IPS-18a (cell line): Measurements from ENCODE around the gene DDX49.
A peak's percentile ranks its signal among the peaks of the same experiment; 100 is the strongest.

Source experiments
- H3K27ac ChIP-seq: one replicate; pipeline ENCODE4 v1.5.1; 2013; ENCODE audit warnings: low read length
- H3K27me3 ChIP-seq: one replicate; pipeline ENCODE4 v1.6.1; 2013; ENCODE audit warnings: mild to moderate bottlenecking, low read length; ENCODE audit not compliant: control insufficient read depth, insufficient read depth
- H3K36me3 ChIP-seq: one replicate; pipeline ENCODE4 v1.6.1; 2013; ENCODE audit warnings: low read depth, low read length; ENCODE audit not compliant: control insufficient read depth
- H3K4me1 ChIP-seq: one replicate; pipeline ENCODE4 v1.6.1; 2013; ENCODE audit warnings: low read depth, low read length; ENCODE audit not compliant: control insufficient read depth
- H3K4me3 ChIP-seq: one replicate; pipeline ENCODE4 v1.5.1; 2013; ENCODE audit warnings: low read length
- H3K9ac ChIP-seq: one replicate; pipeline ENCODE4 v1.6.1; 2013; ENCODE audit warnings: mild to moderate bottlenecking, low read length, moderate library complexity
- H3K9me3 ChIP-seq: one replicate; pipeline ENCODE4 v1.6.1; 2013; ENCODE audit warnings: low read depth, low read length; ENCODE audit not compliant: control insufficient read depth

The DDX49 gene

DNA sequence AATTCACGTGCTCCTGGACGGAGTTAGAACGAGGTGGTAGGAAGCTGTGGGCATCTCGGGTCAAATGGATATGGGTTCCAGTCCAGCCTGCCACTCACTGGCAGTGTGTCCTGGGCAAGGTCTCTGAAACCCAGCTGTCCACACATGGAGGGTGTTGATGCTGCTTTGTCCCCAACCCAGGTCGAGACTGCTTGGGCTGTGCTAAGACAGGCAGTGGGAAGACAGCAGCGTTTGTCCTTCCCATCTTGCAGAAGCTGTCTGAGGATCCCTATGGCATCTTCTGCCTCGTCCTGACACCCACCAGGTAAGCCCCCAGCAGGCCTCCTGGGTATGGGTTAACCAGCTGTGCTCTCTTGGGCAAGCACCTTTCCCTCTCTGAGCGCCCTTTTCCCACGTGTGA, 885 bp downstream of the DDX49 start:
- peaks cover 21% of the 10 kb centered on the region for H3K36me3 ChIP-seq
- peak overlapping the region; percentile 78 for H3K4me3 ChIP-seq

DNA sequence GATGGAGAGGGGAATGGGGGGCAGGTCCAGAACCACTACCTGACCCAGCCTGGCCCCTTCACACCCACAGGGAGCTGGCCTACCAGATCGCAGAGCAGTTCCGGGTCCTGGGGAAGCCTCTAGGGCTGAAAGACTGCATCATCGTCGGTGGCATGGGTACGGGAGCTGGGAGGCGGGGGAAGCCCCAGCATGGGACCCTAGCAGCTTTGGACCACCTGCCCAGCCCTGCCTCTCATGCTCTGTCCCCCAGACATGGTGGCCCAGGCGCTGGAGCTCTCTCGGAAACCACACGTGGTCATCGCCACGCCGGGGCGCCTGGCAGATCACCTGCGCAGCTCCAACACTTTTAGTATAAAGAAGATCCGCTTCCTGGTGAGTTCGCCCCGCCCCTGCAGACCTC, 2.1 kb downstream of the DDX49 start:
- H3K9me3 ChIP-seq = no peaks in the 10 kb centered on the region
- H3K4me1 ChIP-seq = no peaks in the 10 kb centered on the region
- no peak overlapping the region for H3K4me3 ChIP-seq
- no peak overlapping the region for H3K27ac ChIP-seq
- H3K27me3 ChIP-seq = no peaks in the 10 kb centered on the region
- no peak overlapping the region for H3K9ac ChIP-seq
- peaks cover 24% of the 10 kb centered on the region for H3K36me3 ChIP-seq

More for the DNA sequence above, 885 bp downstream of the DDX49 start:
- Histone ChIP-seq H3K4me1 (no peaks in the 10 kb centered on the region), H3K9me3 (no peaks in the 10 kb centered on the region), H3K27ac (no peak overlapping the region), H3K9ac (peak overlapping the region; percentile 75), H3K27me3 (no peaks in the 10 kb centered on the region)

DNA sequence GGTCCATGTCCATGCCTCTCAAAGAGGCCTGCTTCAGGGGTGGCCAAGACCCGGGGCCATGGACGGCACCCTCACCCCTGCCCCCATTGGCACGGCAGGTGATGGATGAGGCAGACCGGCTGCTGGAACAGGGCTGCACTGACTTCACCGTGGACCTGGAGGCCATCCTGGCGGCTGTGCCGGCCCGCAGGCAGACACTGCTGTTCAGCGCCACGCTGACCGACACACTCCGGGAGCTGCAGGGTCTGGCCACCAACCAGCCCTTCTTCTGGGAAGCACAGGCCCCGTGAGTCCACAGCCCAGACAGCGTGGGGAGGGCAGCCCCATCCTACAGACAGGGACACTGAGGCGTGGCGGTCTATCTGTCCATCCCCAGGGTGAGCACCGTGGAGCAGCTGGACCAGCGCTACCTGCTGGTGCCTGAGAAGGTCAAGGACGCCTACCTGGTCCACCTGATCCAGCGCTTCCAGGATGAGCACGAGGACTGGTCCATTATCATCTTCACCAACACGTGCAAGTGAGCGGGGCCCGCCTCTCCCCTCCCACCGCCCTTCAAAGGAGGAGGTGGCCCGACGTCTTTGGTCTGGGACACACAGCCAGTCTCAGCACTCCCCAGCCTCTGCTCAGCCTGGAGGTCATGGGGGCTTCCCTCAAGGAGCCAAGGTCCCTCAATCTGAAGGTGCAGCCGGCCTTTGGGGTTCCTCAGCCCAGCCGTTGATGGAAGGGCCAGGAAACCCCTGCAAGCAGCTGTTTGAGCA, 2.9 kb downstream of the DDX49 start:
- H3K27ac ChIP-seq = no peak overlapping the region
- H3K27me3 ChIP-seq = no peaks in the 10 kb centered on the region
- H3K4me1 ChIP-seq = no peaks in the 10 kb centered on the region
- no peaks in the 10 kb centered on the region for H3K9me3 ChIP-seq
- no peak overlapping the region for H3K4me3 ChIP-seq
- peaks cover 24% of the 10 kb centered on the region for H3K36me3 ChIP-seq
- H3K9ac ChIP-seq = no peak overlapping the region

DNA sequence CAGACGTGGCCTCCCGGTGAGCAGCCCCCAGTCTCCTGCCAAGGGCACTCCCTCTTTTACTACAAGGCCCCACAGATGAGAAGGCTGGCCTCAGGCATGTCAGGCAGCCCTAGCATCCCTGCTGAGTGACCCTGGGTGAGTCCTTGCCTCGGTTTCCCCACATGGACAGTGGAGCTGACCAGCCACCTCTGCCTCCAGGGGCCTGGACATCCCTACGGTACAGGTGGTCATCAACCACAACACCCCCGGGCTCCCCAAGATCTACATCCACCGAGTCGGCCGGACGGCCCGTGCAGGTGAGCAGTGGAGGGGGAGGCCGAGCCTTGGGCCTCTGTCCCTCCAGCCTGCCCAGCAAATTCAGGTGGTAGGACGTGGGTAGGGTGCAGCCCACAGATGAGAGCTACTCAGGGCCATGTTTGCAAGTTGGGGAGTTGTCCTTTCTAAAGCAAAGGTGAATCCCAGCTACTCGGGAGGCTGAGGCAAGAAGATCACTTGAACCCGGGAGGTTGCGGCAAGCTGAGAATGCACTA, 5.2 kb downstream of the DDX49 start:
- Histone ChIP-seq H3K27ac (no peak overlapping the region), H3K4me1 (no peaks in the 10 kb centered on the region), H3K27me3 (no peaks in the 10 kb centered on the region), H3K9ac (no peak overlapping the region), H3K9me3 (no peaks in the 10 kb centered on the region), H3K36me3 (peaks cover 32% of the 10 kb centered on the region), H3K4me3 (no peak overlapping the region)

DNA sequence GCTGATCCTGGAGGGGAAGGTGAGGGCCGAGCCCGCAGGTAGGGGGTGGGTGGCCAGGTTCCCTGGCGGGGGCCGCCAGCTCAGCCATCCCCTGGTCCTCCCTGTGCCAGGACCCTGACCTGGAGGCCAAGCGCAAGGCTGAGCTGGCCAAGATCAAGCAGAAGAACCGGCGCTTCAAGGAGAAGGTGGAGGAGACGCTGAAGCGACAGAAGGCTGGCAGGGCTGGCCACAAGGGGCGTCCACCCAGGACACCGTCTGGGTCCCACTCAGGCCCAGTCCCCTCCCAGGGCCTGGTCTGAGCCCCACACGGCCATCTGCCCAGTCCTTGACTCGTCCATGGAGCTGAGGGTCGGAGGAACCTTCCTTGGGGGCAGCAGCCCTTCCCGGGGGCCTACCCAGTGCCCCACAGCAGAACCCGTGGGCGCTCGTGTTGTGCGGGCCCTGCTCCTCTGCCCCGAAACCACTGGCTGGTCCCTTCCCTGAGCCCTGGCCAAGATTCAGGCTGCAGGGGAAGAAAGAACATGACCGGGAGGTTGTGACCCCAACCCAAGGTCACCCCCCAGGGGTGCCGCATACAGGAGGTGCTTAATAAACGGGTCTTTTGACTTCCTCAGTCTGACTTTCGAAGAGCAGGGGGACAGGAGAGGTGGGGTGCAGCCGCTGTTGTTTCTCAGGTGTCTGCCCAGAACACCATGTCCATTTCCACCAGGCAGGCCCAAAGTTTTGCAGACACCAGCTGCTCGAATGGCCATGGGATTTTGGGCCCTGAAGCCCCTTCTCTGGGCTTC, 8.7 kb downstream of the DDX49 start:
- H3K27me3 ChIP-seq = no peaks in the 10 kb centered on the region
- H3K9me3 ChIP-seq = no peaks in the 10 kb centered on the region
- no peaks in the 10 kb centered on the region for H3K4me1 ChIP-seq
- no peak overlapping the region for H3K9ac ChIP-seq
- H3K27ac ChIP-seq = no peak overlapping the region
- no peak overlapping the region for H3K4me3 ChIP-seq
- H3K36me3 ChIP-seq = peaks cover 16% of the 10 kb centered on the region

DNA sequence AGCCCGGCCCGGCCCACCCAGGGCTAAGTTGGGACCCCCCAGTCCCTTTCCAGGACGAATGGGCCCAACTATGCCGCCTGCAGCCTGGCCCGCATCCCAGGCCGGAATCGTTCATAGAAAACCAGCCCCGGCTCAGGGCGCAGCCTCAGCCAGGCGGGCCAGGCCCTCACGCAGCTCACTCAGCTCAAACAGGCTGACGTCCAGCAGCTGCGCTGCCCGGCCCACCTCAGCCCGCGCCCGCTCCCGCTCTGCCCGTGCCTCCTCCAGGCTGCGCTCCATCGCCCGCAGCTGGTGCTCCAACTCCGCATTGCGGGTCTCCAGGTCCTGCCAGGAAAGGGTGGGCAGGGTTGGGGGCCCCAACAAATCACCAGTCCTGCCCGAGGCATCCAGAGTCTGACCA, 9.8 kb downstream of the DDX49 start:
- H3K36me3 ChIP-seq = peaks cover 17% of the 10 kb centered on the region
- no peak overlapping the region for H3K9ac ChIP-seq
- H3K4me3 ChIP-seq = no peak overlapping the region
- no peaks in the 10 kb centered on the region for H3K9me3 ChIP-seq
- H3K27ac ChIP-seq = no peak overlapping the region
- no peaks in the 10 kb centered on the region for H3K27me3 ChIP-seq
- H3K4me1 ChIP-seq = no peaks in the 10 kb centered on the region

DNA sequence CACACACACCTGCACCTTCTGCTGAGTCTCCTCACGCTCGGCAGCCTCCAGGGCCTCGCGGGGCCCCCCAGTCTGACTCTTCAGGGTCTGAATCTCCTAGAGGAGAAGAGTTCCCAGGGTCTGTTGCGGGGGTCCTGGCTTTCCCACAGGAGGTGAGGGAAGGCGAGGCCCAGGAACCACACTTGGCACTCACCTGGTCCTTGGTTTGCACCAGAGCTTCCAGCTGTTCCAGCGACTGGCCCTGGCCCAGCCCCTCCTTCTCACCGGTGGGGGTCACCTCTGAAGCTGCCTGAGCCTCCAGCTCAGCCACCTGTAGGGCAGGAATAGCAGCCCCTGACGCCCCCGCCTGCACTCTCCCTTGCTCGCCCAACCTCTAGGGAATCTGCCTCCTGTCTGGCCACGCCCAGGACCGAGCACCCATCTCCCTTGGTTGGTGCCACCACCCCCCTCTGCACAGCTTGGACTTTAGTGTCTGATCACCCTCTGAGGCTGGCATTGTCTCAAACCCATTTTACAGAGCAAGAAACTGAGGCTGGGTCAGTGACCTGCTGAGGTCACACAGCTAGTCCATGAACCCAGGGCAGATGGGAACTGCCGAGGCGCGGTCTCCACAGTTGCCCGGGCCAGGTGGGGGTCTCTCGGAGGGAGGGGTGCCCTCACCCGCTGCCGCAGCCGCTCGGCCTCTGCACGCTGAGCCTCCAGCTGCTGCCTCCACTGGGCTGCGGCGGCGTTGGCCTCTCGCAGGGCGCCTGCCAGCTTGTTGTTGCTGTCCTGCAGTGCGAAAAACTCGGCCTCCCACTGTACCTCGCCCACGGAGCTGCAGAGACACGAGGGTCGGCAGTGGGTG, 12.0 kb downstream of the DDX49 start:
- Histone ChIP-seq H3K9ac (no peak overlapping the region), H3K36me3 (peaks cover 13% of the 10 kb centered on the region), H3K9me3 (no peaks in the 10 kb centered on the region), H3K27me3 (no peaks in the 10 kb centered on the region), H3K4me1 (no peaks in the 10 kb centered on the region), H3K27ac (no peak overlapping the region), H3K4me3 (no peak overlapping the region)

DNA sequence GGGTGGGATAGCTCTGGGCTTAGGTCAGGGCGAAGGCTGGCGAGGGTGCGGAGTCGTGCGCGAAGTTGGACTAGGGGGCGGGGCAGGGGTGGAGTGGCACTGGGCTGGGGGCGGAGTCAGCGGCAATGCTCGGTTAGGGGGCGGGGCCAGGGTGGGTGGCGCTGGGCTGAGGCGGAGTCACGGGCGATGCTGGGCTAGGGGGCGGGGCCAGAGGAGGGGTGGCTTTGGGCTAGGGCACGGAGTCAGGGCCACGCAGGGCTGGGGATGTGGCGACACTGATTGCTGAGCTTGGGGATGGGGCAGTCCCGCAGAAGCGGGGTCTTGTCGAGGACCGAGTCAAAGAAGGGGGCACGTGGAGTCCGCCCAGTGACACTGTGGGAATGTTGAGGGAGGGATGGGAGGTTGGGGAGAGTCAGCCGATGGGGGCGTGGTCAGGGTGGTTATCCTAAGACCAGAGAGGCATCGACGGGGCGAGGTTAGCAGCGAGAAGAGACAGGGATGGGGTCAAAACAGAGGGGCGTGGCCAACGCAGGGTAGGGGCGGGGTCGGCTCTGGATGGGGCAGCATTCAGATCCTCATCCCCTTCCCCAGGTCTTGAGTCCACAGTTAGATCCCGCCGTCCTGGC, 12.8 kb downstream of the DDX49 start:
- Histone ChIP-seq H3K9me3 (no peaks in the 10 kb centered on the region), H3K27me3 (no peaks in the 10 kb centered on the region), H3K4me3 (peak overlapping the region; percentile 69), H3K36me3 (peaks cover 13% of the 10 kb centered on the region), H3K27ac (no peak overlapping the region), H3K4me1 (no peaks in the 10 kb centered on the region), H3K9ac (no peak overlapping the region)

DNA sequence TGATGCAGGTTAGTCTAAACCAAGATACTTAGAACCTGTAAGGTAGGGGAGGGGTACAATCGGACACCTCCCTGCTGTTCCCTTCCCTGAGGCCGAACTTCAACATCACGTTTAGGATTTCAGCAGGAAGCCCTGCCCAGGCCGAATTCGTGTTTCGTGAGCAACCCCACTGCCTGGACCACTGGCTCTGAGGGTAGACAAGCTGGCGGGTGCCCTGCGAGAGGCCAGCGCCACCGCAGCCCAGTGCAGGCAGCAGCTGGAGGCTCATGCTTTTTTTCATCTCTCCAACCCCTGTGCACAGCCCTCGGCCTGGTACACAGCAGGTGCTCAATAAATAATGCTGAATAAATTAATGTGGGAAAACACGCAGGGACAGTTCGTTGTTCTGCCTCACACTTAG, 13.8 kb downstream of the DDX49 start:
- Histone ChIP-seq H3K9ac (no peak overlapping the region), H3K36me3 (peaks cover 13% of the 10 kb centered on the region), H3K9me3 (no peaks in the 10 kb centered on the region), H3K27ac (no peak overlapping the region), H3K4me1 (no peaks in the 10 kb centered on the region), H3K27me3 (no peaks in the 10 kb centered on the region), H3K4me3 (peak overlapping the region; percentile 48)

DNA sequence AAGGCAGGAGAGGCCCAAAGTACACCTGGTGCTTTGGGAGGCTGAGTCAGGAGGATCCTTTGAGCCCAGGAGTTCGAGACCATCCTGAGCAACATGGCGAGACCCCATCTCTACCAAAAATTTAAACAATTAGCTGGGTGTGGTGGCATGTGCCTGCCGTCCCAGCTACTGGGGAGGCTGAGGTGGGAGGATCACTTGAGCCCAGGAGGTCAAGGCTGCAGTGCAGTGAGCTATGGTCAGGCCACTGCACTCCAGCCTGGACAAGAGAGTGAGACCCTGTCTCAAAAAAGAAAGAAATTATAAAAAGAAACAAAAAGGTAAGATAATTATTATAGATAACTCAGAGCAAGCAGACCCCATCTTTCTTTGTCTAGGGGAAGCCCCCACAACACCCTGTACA, 19.6 kb downstream of the DDX49 start:
- H3K36me3 ChIP-seq = peaks cover 9% of the 10 kb centered on the region
- peaks cover 4% of the 10 kb centered on the region for H3K27me3 ChIP-seq
- peaks cover 9% of the 10 kb centered on the region for H3K4me1 ChIP-seq
- H3K4me3 ChIP-seq = peak overlapping the region; percentile 75
- H3K27ac ChIP-seq = no peak overlapping the region
- H3K9me3 ChIP-seq = no peaks in the 10 kb centered on the region
- no peak overlapping the region for H3K9ac ChIP-seq
